SHP77 (cell line): ENCODE results near the gene TP53BP1.

Experiments
- DNase-seq, 2 experiments: peaks; one replicate each; lab custom pipeline; 2025; lab: John Stamatoyannopoulos, UW

Gene TP53BP1

DNA sequence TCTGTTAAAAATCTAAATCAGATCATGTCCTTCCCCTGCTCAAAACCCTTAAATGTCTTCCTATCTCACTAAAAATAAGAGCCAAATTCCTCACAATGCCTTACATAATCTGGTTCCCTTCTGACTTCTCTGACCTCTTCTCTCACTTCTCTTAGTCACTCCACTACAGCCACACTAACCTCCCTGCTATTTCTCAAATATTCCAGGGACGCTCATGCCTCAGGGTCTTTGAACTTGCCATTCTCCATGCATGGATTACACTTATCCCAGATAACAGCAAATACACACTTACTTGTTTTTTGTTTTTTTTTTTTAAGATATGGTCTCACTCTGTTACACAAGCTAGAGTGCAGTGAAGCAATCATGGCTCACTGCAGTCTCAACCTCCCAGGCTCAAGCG lies 8.5 kb downstream of the TP53BP1 start:
- no peak for DNase-seq

DNA sequence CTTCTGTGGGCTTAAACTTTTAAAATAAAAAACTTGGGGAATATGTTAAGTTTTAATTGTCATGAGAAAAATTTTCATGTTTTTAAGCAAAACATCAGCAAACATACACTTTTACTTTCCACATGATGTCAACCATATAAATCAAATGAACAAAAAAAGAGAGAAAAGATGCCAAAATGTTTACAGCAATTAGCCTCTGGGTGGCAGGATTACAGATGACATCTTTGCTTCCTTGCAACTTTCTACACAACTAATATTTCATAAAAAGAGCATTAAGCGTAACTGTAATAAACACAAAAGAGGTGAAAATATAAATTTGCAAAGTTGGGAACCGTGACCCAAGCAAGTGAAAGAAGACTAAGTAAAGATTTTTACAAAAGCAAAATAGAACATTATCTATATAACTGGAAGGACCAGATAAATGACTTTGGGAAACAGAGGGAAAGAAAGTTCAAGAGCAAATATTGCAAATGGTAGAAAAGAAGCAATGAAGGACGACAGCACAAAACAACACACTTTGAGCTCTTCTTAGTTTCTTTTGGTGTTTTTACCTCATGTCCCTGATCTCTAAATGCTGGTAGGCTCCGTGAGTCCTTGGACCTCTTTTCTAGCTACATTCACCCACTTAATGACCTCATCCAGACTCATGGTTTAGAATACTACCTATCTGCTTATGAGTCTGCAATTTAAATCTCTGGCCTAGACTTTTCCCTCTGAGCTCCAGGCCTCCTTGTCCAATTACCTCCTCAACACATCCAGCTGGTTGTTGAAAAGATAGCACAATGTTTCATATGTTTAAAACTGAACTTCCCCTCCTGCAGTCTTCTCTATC lies 9.4 kb downstream of the TP53BP1 start:
- no peak for DNase-seq

DNA sequence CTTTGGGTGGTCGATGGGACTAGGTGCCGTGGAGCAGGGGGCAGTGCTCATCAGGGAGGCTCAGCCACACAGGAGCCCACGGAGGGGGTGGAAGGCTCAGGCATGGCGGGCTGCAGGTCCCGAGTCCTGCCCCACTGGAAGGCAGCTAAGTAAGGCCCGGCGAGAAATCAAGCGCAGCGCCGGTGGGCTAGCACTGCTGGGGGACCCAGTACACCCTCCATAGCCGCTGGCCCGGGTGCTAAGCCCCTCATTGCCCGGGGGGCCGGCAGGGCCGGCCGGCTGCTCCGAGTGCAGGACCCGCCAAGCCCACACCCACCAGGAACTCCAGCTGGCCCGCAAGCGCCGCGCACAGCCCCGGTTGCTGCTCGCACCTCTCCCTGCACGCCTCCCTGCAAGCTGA lies 19.1 kb downstream of the TP53BP1 start:
- no peak for DNase-seq

DNA sequence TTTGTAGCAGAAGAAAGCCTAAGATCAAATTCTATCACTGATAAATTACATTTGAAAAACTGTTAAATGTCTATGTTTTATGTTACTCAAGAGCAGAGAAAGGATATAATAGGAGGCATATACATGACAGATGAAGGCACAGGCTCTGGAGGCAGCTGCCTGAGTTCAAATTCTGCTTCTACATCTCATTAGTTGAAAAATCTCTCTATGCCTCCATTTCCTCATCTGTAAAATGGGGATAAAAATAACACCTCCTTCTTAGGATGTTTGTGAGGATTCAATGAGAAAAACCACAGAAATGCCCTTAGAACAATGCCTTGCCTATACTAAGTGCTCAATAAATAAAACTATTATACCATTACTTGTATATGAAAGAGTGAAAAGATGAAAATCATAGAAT lies 21.0 kb downstream of the TP53BP1 start:
- no peak for DNase-seq

DNA sequence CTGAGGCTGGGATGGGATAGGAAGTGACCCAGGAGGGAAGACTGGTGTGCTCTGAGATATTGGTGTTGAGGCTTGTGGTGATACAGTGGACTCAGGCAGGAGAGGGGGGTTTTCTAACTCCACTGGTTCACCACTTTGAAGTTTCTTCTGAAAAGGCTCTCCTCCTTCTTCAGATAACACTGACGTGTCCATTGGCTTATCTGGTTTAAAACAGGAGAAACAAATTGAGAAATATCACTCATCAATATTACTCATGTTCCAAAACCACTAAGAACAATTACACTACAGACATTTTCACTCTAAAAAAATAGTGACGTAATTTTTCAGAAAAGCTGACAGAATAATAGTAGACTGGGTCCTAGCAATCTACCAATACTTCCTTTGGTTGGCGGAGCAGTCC lies 23.1 kb downstream of the TP53BP1 start:
- DNase-seq: no peak

DNA sequence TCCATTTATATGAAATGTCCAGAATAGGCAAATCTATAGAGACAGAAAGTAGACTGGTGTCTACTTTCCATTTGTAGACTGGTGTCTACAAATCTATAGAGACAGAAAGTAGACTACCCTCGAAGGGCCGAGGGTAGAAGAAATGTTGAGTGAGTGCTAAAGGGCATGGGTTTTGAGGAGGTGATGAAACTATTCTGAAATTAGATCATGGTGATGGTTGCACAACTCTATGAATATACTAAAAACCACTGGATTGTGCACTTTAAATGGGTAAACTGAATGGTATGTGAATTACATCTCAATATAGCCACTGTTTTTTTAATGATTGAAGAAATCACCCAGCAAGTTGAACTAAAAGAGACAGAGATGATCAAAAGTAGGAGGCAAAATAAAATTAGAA lies 27.9 kb downstream of the TP53BP1 start:
- no peak for DNase-seq

DNA sequence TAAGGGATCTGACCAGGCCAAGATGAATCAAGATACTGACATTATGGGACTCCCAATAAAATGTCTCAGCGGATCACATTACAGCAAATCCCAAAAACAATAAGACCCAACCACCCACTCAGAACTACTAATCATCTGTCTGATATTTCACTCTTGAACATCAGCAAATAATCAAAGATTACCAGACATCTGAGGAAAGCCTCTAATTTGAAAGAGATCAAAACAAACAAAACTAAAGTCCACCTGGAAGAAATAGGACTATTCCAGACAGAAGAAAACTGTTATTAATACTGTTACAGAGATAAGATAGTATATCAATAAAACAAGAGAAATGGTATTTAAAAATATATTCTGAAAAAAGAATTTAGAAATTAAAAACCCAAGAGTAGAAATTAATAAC lies 29.0 kb downstream of the TP53BP1 start:
- no peak for DNase-seq

DNA sequence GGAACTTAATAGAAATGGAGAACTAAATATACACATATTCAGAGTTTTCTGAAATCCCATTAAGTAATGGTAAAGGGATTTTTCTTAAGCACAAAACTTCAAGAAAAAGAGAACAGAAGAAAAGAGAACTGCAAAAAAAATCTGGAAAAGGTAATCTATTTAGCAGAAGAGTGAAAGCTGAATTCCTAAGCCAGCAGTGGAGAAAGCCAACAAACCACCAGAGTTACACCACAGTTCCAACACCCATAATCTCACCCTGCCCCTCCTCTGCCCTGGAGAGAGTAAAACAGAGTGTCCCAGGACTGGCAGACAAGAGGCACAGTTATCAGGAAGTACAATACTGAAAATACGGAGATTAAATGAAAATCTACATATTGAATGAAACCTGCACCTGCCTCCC lies 29.4 kb downstream of the TP53BP1 start:
- DNase-seq: no peak

DNA sequence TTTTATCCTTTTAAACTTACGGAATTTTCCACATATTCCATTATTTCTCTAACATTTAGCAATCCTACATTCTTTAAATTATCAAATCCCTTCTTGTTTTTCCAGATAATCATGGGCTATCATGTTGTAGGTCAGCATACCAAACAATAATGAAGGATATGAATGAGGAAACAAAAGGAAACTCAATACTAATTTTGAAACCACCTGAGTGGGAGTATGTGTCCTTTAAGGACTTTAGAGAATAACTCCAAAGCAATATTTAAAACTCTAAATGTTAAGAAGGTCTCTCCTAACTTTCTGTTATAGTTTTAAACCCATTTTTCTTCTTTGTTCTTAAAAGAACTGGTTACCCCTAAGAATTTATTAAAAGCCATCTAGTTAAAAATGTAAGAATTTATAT lies 43.0 kb downstream of the TP53BP1 start:
- DNase-seq: no peak

DNA sequence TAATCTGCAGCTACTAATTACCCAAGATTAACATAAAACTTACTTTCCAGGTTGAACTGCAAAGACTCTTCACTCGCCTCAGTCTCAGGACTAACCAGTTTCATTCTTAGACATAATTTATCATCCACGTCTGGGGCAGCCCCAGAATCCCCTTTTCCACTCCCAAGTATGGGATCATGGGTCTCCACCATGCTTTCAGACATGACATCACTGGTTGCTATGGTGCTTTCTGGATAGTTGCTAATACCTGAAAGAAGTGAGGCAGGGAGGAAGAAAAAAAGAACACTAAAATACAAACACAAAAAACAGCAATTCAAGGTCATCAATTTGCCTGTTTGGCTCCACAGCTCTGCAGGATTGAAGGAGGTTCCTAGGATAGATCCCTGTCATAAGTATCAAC lies 46.6 kb downstream of the TP53BP1 start:
- DNase-seq: no peak

DNA sequence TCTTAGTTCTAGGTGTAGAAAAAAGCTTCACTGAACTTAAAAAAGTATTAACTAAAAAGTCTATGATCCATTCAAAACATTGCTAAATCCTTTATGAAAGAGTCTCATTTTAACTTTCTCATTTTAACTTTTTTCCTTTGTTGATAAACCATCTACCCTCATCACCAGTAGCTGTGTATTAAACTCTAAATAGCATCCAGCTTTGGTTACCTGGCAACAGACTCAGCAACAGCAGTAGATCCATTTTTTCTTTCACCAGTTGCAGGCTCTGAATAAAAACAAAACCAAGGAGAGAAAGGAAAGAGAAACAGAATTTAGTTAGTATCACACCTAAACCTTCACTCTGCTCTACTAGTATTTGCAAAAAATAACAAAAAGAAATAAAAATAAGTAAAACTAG lies 51.6 kb downstream of the TP53BP1 start:
- DNase-seq: peak; percentile 13 to 35

DNA sequence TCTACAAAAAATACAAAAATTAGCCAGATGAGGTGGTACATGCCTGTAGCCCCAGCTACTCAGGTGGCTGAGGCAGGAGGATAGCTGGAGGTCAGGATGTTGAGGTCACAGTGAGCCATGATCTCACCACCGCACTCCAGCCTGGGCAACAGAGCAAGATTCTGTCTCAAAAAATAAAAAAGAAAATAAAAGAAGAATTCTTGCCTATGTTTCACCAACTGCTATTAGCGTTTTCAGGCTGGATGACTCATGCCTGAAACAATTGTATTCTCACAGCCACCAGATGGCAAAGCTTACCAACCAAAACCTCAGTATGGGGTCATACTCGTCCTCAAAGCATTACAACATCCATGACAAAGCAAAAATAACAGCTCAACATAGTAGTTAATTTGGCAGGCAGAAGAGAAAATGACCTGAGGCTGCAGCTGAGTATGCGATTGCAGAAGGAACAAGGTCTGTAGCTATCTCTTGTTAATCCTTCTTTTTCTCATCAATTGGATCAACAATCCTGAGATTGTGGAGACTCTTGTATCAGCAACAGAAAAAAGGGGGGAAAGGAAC lies 52.2 kb downstream of the TP53BP1 start:
- peak; percentile 75 to 80 for DNase-seq

DNA sequence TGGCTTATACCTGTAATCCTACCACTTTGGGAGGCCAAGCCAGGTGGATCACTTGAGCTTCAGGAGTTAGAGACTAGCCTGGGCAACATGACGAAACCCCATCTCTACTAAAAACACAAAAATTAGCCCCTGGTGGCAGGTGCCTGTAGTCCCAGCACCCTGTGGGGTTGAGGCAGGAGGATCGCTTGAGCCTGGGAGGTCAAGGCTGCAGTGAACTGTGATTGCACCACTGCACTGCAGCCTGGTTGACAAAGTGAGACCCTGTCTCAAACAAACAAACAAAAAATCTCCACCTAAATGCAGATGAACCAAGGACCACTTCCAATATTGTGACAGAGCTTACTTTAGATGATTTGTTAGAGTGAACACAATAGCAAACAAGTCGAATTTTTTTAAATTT lies 53.7 kb downstream of the TP53BP1 start:
- DNase-seq: no peak

DNA sequence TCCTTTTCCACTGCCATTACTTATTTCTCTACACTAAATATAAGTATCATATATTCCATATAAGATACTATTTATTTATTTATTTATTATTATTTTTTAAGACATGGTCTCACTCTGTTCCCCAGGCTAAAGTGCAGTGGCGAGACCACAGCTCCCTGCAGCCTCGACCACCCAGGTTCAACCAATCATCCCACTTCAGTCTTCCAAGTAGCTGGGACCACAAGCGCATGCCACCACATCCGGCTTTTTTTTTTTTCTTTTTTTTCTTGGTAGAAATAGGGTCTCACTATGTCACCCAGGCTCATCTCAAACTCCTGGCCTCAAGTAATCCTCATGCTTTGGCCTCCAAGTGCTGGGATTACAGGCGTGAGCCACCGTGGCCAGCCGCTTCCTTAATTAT lies 56.6 kb downstream of the TP53BP1 start:
- no peak for DNase-seq

DNA sequence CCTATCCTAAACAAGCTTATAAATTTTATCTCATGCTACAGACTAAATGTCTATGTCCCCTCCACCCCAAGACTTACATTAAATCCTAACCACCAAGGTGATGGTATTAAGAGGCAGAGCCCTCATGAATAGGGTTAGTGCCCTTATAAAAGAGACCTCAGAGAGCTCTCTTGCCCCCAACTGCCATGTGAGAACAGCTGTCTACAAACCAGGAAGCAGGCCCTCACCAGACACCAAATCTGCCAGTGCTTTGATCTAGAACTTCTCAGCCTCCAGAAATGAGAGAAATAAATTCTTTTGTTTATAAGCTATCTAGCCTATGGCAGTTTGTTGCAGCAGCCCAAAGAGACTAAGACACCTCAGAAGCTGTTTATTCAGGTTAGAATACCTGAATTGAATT lies 58.5 kb downstream of the TP53BP1 start:
- DNase-seq: no peak

DNA sequence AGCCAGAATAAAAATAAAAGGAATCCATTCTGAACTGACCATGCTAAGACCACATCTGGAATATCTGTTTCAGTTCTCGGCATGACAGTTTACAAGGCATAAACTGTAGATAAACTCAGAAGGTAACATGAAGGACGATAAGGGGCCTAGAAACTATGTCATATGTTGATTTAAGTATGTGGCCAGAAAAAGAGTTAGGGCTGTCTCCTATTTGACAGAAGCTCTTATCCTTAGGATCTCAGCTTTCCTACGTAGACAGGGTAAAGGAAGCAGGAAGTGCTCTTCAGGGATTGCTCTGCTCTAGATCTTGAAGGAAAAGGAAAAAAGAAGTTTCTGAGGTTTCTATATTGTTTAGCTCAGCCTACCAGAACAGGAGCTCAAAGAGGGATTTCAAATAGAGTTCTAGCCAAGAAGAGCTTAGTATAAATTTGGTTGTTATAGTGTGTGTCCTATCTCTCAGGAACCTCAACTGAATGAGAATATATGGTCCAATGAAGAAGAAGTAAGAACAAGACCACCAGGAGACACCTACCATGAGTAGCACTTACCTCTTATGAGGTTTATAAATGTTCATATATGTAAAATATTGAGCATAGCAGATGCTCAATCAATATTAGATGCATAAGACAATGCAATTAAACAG lies 59.2 kb downstream of the TP53BP1 start:
- DNase-seq: no peak

DNA sequence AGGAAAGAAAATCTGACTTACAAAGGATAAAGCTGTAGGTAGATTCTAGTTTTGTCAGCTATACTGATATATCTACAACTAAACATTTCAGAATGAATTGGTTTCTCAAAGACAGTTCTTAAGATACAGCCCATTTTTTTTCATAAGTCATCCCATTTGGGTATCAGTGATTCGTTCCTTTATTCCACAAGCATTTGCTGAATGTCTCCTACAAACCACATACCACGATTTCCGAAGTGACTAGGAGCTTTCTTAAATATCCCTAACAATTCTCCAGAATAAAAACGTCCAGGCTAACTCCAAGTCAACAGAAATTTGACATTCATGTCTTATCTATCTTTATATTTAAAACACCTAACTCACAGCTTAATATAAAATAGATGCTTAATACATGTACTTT lies 59.8 kb downstream of the TP53BP1 start:
- no peak for DNase-seq

DNA sequence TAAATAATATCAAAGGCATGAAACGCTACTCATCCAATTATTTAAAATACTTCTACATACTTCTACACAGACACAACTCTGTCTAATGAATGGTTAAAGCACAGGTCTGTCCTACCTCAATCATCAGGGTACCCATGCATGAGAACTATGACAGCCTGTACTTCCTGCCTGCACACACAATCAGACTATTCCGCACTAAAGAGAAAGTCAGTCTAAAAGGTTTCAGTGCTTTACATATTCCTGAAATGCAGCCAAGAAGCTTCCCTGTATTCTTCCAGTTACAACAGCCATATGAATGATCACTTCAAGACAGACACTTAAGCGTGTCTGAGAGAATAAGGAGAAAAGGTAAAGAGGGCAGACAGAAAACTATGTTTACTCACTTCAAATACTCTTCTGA lies 63.3 kb downstream of the TP53BP1 start:
- no peak for DNase-seq

DNA sequence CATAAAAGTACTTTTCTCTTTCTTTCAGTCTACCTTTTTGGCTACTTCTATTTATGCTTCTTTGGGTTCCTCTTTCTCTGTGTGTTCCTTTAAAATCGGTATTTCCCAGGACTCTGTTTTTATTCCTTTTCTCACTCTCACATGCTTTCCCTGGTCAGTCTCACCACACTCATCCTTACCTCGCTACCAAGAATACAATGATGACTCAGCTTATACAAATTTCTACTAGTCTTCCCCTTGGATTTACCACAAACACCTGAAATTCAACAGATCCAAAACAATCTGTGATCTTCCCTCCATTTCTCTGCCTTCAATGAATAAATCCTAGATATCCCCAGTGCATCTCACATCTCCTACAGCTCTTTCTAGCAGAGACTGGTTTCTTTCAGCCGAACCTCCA lies 69.2 kb downstream of the TP53BP1 start:
- DNase-seq: no peak

DNA sequence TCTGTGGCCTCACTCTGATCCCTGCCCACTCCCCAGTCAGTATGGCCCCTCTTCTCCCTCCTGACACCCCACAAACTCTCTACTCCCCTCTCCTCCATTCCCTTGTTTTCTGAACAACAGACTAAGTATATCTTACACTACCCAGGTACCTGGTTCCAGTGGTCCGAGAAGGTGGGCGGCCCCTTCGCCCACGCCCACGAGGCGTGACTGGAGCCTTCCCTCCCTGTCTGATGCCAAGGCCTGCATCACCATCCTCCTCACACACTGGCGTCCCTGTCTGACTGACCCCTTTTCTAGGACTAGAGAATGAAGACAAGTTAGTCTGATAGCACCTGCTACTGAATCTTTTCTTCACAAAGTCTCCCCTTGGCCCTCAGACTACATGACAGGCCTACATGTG lies 72.1 kb downstream of the TP53BP1 start:
- no peak for DNase-seq

DNA sequence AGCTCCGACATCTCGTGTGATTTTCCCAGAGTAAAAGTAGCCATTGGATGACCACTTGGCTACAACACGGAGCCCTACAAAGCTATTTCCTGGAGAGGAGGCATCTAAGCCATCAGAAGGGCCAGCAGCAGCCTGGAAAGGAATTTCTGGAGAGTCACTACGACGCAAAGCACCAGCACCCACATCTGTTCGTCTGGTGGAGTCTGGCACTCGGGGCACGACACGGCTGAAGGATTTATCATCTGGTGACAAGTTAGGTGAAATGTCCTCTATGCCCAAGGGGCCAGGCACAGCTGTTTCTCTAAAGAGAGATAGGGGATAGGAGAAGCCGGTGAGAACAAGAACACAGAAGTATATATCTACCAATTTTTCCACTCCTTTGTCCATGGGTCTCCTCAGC lies 72.5 kb downstream of the TP53BP1 start:
- no peak for DNase-seq

DNA sequence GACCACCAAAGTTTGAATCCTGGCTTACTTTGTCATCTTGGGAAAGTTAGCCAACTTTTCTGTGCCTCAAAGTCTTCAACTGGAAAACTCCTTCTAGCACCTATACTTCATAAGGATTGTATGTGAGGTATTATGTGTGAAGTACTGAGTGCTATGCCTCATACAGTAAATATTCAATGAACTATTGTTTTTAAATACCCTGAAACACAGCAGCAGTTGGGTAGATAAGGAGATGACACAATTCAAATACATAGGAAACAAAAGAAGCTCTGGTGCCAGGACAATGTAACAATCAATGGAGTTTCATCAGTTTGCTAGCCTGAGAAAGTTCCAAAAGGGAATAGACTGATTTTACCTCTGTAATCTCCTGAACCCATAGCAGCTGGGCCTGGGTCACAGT lies 78.8 kb downstream of the TP53BP1 start:
- no peak for DNase-seq

DNA sequence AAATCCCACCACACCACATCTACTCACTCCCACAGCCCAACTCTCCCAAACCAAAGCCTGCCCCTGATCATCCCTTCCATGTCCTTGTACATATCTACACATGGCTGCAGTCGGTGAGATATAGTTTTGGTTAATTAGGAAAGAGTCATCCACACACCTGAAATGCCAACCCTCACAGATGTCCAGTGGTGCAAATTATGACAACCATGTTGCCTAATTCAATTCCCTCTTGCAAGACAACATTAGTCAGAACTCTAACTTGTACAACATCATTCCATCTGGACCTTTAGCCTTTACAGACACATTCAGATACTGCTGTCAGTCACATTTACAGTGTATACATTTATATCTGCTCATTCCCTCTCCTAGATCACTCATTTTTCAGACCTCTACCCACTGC lies 80.9 kb downstream of the TP53BP1 start:
- DNase-seq: no peak
